ENCODE measurements around the gene HARS1. TPM values are rescaled to one million over a fixed set of nuclear protein-coding genes. Genes with fewer than 3 reads are reported as not detected.
"Not testable (repeated sequence)": the region's sequence is repeated elsewhere in the genome, so short reads cannot be mapped to it uniquely, and the experiment has no call there.

HARS1 gene, protein sequence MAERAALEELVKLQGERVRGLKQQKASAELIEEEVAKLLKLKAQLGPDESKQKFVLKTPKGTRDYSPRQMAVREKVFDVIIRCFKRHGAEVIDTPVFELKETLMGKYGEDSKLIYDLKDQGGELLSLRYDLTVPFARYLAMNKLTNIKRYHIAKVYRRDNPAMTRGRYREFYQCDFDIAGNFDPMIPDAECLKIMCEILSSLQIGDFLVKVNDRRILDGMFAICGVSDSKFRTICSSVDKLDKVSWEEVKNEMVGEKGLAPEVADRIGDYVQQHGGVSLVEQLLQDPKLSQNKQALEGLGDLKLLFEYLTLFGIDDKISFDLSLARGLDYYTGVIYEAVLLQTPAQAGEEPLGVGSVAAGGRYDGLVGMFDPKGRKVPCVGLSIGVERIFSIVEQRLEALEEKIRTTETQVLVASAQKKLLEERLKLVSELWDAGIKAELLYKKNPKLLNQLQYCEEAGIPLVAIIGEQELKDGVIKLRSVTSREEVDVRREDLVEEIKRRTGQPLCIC
- total RNA-seq, result 10 to 100 TPM; 78.4 to 85.1 TPM

DNA sequence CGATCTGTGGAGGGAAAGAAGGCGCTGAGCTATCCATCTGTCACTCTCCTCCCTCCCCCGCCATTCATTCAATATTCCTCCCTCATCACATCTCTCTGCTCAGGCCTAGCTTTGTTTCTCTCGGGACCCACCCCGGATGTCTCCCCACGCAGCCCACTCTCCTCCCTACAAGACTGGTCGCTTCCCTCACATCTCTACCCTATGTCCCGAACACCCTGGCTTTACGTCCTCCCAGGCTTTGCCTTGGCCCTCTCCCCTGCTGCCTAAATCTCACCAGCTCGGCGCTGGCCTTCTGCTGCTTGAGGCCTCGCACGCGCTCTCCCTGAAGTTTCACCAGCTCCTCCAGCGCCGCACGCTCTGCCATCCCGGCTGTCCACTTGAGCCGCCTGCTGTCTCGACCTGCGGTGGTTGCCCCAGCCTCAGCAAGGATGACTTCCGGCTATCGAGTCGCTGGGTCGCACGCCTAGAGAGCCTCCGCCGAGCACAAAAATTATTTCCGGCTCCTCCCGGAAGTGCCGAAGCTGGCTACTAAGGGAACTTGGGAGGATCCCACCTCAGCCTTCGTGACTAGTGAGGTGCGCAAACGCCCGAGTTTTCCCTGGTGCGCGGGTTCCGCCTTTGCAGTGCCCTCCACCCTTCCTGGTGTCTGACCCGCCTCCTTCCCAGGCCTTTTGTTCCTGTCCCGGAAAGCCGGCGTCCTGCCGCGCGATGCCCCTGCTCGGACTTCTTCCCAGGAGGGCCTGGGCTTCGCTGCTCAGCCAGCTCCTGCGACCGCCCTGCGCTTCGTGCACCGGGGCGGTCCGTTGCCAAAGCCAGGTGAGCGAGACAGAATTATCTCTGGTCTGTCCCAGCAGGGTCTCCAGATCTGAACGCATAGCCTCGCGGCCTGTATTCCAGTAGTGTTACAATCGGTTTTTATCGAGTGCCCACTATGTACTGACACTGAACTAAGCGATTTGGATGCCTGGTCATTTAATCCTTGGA, at the start of gene HARS1, which contains the start of gene HARS2:
TSS of gene HARS1 (minus strand) at position 430 of the 984 bp plus-strand sequence. CDS start at position 364, 66 bp downstream.
TSS of gene HARS2 (plus strand) at position 515 of the 984 bp plus-strand sequence. CDS start at position 709, 194 bp downstream.
- H3K4me1 Mint-ChIP-seq (ENCODE audit: low read depth), result peaks cover 45% of the 10 kb centered on the region
- DNase-seq, result peak; percentile 86 to 91
- peak within 1 kb of the TSS; percentile 92 for H3K27ac Mint-ChIP-seq

DNA sequence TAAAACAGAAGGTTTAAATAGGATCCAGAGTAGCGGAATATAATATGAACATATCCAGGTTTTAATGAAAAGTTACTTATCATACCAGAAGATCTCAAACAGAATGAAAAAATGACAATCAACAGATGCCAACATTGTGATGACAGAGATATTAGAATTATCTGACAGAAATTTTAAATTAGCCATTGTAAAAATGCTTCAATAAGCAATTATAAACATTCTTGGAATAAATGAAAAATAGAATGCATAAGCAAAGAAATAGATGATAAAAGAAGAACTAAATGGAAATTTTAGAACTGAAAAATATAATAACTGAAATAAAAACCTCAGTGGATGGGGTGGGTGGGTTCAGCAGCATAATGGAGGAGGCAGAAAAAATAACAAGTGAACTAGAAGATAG, 46.3 kb upstream of the HARS1 start:
- ATAC-seq (replicated peaks in 1 of 2), result no peak
- DNase-seq, result no peak
- Mint-ChIP-seq H3K27ac (no peak overlapping the region), H3K36me3 (ENCODE audit: insufficient read depth in 2 of 2) (peaks cover 2 to 3% of the 10 kb centered on the region in 2 donors), H3K9me3 (peaks cover 6 to 10% of the 10 kb centered on the region in 2 donors), H3K4me1 (ENCODE audit: low read depth) (no peaks in the 10 kb centered on the region), H3K27me3 (ENCODE audit: low read depth) (peaks cover 25% of the 10 kb centered on the region), H3K4me3 (no peak overlapping the region)

More for the DNA sequence above, at the start of gene HARS1, which contains the start of gene HARS2:
- peak; percentile 98 for ATAC-seq (replicated peaks in 1 of 2)
- Mint-ChIP-seq H3K4me3 (peak within 1 kb of the TSS; percentile 90 to 94), H3K27me3 (ENCODE audit: low read depth) (no peaks in the 10 kb centered on the region), H3K36me3 (ENCODE audit: insufficient read depth in 2 of 2) (peaks cover 5 to 21% of the 10 kb centered on the region in 2 donors), H3K9me3 (no peaks in the 10 kb centered on the region)

DNA sequence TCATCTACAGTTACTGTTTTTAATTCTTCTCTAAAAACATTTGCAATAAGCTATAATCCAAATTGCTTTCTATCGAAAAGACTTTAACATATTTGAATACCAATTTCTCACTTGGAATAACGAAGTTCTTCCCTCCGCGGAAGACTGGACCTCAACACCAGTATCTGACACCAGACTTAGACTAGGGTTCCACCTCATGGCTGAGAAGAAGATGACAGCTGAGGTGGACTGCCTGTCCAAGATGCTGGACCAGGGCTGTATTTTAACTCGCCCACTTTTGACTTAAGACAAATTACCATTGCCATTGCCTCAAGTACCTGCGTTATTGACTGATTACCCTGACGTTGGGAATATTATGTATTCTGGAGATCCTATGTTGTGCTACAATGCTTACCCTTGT, 43.2 kb upstream of the HARS1 start:
- no peak overlapping the region for H3K4me3 Mint-ChIP-seq
- H3K27me3 Mint-ChIP-seq (ENCODE audit: low read depth), result peaks cover 25% of the 10 kb centered on the region
- DNase-seq, result no peak
- H3K4me1 Mint-ChIP-seq (ENCODE audit: low read depth), result no peaks in the 10 kb centered on the region
- no peak for ATAC-seq (replicated peaks in 1 of 2)
- H3K36me3 Mint-ChIP-seq (ENCODE audit: insufficient read depth in 2 of 2), result peaks cover 0 to 2% of the 10 kb centered on the region in 2 donors
- H3K9me3 Mint-ChIP-seq, result peaks cover 3 to 4% of the 10 kb centered on the region in 2 donors
- H3K27ac Mint-ChIP-seq, result no peak overlapping the region

DNA sequence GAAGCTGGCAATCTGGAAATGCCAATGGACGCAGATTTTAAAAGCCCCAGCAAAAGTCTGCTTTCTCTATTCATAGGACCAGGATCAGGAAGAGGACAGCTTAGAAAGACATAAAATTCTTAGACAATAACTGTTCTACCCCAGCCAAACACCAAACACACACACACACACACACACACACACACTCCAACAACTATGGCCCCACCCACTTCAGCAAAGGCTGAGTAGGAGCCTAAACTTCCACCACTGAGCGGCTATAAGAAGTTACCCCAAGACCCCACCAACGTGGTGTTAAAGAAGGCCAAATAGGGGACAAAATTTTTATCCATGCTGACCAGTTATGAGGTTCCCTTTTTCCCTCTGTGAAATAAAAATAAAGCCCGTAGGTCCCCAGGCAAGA, 41.9 kb upstream of the HARS1 start:
- no peaks in the 10 kb centered on the region for H3K4me1 Mint-ChIP-seq (ENCODE audit: low read depth)
- peaks cover 3 to 4% of the 10 kb centered on the region in 2 donors for H3K9me3 Mint-ChIP-seq
- no peak for ATAC-seq (replicated peaks in 1 of 2)
- no peak overlapping the region for H3K27ac Mint-ChIP-seq
- peaks cover 32% of the 10 kb centered on the region for H3K27me3 Mint-ChIP-seq (ENCODE audit: low read depth)
- DNase-seq, result no peak
- H3K36me3 Mint-ChIP-seq (ENCODE audit: insufficient read depth in 2 of 2), result peaks cover 0 to 2% of the 10 kb centered on the region in 2 donors
- no peak overlapping the region for H3K4me3 Mint-ChIP-seq

DNA sequence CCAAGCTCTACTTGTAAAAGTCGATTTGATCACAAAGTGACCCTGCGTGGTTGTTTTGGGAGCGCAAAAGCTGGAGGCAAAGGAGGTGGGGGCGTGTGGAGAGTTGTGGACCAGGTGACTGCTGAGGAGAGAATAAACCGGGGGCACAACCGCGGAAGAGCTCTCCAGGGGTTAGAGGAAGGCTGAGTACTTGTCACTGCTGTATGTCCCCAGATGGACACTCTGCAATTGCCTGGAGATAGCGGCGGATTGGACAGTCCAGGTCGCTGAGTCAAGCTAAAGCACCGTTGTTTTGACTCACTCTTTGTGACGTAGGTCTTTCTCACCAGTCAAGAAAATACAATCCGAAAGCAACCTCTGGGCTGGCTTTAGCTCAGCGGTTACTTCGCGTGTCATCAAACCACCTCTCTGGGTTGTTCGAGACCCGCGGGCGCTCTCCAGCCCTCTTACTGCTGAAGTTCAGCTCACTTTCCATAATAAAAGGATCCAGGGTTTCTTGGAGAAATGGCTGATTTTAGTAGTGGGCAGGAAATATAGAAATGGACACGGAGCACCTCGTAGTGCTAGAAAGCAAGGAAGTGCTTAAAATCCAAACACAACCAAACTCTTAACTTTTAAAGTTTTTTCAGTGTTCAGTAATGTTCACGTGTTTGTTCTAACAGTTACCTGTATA, 34.8 kb upstream of the HARS1 start:
- Mint-ChIP-seq H3K4me3 (peak overlapping the region; percentile 85 to 87), H3K4me1 (ENCODE audit: low read depth) (peaks cover 23% of the 10 kb centered on the region), H3K9me3 (peaks cover 2% of the 10 kb centered on the region in 2 donors), H3K27ac (peak overlapping the region; percentile 99), H3K36me3 (ENCODE audit: insufficient read depth in 2 of 2) (peaks cover 3 to 4% of the 10 kb centered on the region in 2 donors), H3K27me3 (ENCODE audit: low read depth) (peaks cover 25% of the 10 kb centered on the region)
- peak; percentile 84 to 87 for DNase-seq
- peak; percentile 94 to 96 for ATAC-seq (replicated peaks in 1 of 2)

DNA sequence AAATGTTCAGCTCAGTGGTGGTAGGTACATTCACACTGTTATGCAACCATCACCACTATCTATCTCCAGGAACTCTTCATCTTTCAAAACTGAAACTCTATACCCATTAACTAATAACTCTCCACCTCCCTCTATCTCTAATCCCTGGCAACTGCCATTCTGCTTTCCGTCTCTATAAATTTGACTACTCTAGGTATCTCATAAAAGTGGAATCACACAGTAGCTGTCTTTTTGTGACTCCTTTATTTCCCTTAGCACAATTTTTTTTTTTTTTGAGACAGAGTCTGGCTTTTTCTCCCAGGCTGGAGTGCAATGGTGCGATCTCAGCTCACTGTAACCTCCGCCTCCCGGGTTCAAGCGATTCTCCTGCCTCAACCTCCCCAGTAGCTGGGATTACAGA, 30.2 kb upstream of the HARS1 start:
- not testable (repeated sequence) for H3K9me3 Mint-ChIP-seq

DNA sequence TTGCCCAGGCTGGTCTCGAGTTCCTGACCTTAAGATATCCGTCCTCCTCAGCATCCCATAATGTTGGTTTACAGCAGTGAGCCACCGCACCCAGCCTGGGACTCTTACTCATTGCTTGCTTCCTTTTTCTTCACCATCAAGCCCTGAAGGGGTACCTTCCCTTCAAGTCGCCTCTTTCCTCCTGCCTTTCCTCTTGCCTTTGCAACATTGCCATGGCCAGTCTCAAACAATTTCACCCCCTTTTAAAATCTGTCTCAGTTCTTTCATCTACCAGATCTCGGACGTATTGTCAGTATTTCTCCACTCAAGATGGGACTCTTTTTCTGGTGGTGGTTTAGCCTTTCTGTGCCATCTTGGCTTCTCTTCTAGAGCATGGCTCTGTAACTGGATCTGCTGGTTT, 29.6 kb upstream of the HARS1 start:
- peak in 1 of 2 donors; percentile 19 for ATAC-seq (replicated peaks in 1 of 2)
- H3K27me3 Mint-ChIP-seq (ENCODE audit: low read depth), result peaks cover 16% of the 10 kb centered on the region
- DNase-seq; H3K36me3 Mint-ChIP-seq (ENCODE audit: insufficient read depth in 2 of 2); H3K9me3 Mint-ChIP-seq; H3K27ac Mint-ChIP-seq; H3K4me3 Mint-ChIP-seq: not testable (repeated sequence)
- peaks cover 16% of the 10 kb centered on the region for H3K4me1 Mint-ChIP-seq (ENCODE audit: low read depth)

More for the DNA sequence above, 30.2 kb upstream of the HARS1 start:
- not testable (repeated sequence) for ATAC-seq (replicated peaks in 1 of 2); H3K36me3 Mint-ChIP-seq (ENCODE audit: insufficient read depth in 2 of 2); DNase-seq; H3K27ac Mint-ChIP-seq; H3K4me3 Mint-ChIP-seq
- peaks cover 23% of the 10 kb centered on the region for H3K4me1 Mint-ChIP-seq (ENCODE audit: low read depth)
- H3K27me3 Mint-ChIP-seq (ENCODE audit: low read depth), result peaks cover 16% of the 10 kb centered on the region

DNA sequence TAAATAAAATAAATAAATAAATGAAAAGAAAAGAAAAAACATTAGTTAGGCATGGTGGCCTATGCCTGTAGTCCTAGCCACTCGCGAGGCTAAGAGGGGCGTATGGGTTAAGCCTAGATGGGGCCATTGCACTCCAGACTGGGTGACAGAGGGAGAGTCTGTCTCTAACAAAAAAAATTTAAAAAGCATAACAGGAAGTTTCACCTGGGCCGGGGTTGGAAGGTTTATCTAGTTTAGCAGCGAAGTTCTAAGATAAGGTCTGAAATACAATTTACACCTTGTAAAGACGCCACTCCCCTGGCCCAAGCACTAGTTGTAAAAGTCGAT, 27.1 kb upstream of the HARS1 start:
- Mint-ChIP-seq H3K4me3 (peak overlapping the region in 1 of 2 donors; percentile 1), H3K36me3 (ENCODE audit: insufficient read depth in 2 of 2) (no peaks in the 10 kb centered on the region), H3K9me3 (no peaks in the 10 kb centered on the region), H3K27ac (peak overlapping the region; percentile 1), H3K27me3 (ENCODE audit: low read depth) (peaks cover 10% of the 10 kb centered on the region), H3K4me1 (ENCODE audit: low read depth) (peaks cover 5% of the 10 kb centered on the region)
- ATAC-seq (replicated peaks in 1 of 2), result no peak
- DNase-seq, result no peak

DNA sequence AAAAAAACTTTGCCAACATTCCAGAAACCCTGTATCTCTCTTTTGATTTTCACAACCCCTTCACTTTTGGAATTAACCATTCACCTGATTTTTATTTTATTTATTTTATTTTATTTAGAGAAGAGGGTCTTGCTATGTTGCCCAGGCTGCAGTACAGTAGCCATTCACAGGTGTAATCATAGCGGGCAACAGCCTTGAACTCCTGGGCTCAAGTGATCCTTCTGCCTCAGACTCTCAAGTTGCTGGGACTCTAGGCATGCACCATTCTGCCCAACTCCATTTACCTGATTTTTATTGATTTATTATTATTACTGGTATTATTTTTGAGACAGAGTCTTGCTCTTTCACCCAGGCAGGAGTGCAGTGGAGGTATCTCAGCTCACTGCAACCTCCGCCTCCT, 25.1 kb upstream of the HARS1 start:
- ATAC-seq (replicated peaks in 1 of 2); H3K36me3 Mint-ChIP-seq (ENCODE audit: insufficient read depth in 2 of 2); H3K27me3 Mint-ChIP-seq (ENCODE audit: low read depth); H3K9me3 Mint-ChIP-seq; H3K4me3 Mint-ChIP-seq; DNase-seq; H3K27ac Mint-ChIP-seq: not testable (repeated sequence)
- H3K4me1 Mint-ChIP-seq (ENCODE audit: low read depth), result peaks cover 15% of the 10 kb centered on the region

DNA sequence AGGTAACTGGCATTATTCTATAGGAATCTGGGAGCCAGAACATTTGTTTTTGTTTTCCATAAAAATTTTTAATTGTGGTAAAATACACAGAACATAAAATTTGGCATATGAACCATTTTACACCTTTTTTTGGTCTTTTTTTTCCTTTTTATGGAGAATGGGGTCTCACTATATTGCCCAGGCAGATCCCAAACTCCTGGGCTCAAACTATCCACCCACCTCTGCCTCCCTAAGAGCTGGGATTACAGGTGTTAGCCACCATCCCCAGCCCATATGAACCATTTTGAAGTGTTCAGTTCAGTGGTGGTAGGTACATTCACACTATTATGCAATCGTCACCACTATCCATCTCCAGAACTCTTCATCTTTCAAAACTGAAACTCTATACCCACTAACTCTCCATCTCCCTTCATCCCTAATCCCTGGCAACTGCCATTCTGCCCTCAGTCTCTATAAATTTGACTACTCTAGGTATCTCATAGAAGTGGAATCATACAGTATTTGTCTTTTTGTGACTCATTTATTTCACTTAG, 22.5 kb upstream of the HARS1 start:
- Mint-ChIP-seq H3K27ac (no peak overlapping the region), H3K4me1 (ENCODE audit: low read depth) (peaks cover 24% of the 10 kb centered on the region), H3K9me3 (no peaks in the 10 kb centered on the region), H3K27me3 (ENCODE audit: low read depth) (no peaks in the 10 kb centered on the region), H3K4me3 (no peak overlapping the region), H3K36me3 (ENCODE audit: insufficient read depth in 2 of 2) (peaks cover 0 to 3% of the 10 kb centered on the region in 2 donors)
- no peak for DNase-seq
- ATAC-seq (replicated peaks in 1 of 2), result no peak

DNA sequence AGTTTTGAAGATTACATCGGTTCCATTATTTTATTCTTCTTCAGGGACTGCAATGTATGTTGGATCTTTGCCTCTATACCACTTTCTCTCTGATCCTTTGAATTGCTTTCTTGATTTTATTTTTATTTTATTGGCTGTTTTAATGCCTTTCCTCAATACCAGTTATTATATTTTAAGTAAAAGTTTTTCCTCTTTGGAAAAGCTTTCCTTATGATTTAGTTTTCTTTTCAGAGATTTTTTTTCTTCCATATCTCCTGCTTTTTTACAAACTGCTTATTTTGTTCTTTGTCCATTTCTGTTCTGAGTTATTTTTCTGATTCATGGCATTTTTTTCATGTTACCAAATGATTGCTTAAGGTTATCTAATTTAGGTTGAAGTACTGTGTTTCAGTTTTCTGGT, 20.6 kb upstream of the HARS1 start:
- H3K27ac Mint-ChIP-seq, result peak overlapping the region; percentile 100
- no peak for ATAC-seq (replicated peaks in 1 of 2)

DNA sequence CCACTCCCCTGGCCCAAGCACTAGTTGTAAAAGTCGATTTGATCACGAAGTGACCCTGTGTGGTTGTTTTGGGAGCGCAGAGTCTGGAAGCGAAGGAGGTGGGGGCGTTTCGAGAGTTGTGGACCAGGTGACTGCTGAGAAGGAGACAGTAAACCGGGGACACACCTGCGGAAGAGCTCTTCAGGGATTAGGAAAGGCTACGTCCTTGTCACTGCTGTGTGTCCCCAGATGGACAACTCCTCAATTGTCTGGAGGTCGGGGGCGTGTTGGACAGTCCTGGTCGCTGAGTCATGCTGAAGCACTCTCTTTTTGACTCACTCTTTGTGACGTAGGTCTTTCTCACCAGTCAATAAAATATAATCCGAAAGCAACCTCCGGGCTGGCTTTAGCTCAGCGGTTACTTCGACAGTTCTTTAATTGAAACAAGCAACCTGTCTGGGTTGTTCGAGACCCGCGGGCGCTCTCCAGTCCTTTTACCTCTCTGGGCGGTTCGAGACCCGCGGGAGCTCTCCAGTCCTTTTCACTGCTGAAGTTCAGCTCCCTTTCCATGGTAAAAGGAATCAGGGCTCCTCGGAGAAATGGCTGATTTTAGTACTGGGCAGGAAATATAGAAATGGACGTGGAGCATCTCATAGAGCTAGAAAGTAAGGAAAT, 19.9 kb upstream of the HARS1 start:
- Mint-ChIP-seq H3K9me3 (no peaks in the 10 kb centered on the region), H3K4me3 (peak overlapping the region; percentile 95 to 96), H3K36me3 (ENCODE audit: insufficient read depth in 2 of 2) (peaks cover 2 to 7% of the 10 kb centered on the region in 2 donors), H3K4me1 (ENCODE audit: low read depth) (peaks cover 24% of the 10 kb centered on the region), H3K27ac (peak overlapping the region; percentile 100), H3K27me3 (ENCODE audit: low read depth) (no peaks in the 10 kb centered on the region)
- ATAC-seq (replicated peaks in 1 of 2) (peak; percentile 94), DNase-seq (peak; percentile 89 to 94)

More for the DNA sequence above, 20.6 kb upstream of the HARS1 start:
- Mint-ChIP-seq H3K4me1 (ENCODE audit: low read depth) (peaks cover 24% of the 10 kb centered on the region), H3K4me3 (peak overlapping the region; percentile 95 to 96), H3K27me3 (ENCODE audit: low read depth) (no peaks in the 10 kb centered on the region), H3K9me3 (no peaks in the 10 kb centered on the region), H3K36me3 (ENCODE audit: insufficient read depth in 2 of 2) (peaks cover 0 to 5% of the 10 kb centered on the region in 2 donors)
- no peak for DNase-seq
